ENCODE measurements around the gene IFNGR2.

- no peak for TF ChIP-seq POLR2A (IDR thresholded peaks at IDR 0.05; ENCODE audit: low read depth, low read length)
- TF ChIP-seq FOS (IDR thresholded peaks at IDR 0.05; ENCODE audit: borderline replicate concordance, insufficient read depth, low read length) = no peak
- no peak for TF ChIP-seq EZH2 (IDR thresholded peaks at IDR 0.05; ENCODE audit: borderline replicate concordance, low read depth, low read length, severe bottlenecking)
- TF ChIP-seq MAX (IDR thresholded peaks at IDR 0.05; ENCODE audit: insufficient read depth, insufficient read length) = no peak
- TF ChIP-seq MYC (IDR thresholded peaks at IDR 0.05; ENCODE audit: low read depth, low read length) = no peak
- TF ChIP-seq, protein P1, sequence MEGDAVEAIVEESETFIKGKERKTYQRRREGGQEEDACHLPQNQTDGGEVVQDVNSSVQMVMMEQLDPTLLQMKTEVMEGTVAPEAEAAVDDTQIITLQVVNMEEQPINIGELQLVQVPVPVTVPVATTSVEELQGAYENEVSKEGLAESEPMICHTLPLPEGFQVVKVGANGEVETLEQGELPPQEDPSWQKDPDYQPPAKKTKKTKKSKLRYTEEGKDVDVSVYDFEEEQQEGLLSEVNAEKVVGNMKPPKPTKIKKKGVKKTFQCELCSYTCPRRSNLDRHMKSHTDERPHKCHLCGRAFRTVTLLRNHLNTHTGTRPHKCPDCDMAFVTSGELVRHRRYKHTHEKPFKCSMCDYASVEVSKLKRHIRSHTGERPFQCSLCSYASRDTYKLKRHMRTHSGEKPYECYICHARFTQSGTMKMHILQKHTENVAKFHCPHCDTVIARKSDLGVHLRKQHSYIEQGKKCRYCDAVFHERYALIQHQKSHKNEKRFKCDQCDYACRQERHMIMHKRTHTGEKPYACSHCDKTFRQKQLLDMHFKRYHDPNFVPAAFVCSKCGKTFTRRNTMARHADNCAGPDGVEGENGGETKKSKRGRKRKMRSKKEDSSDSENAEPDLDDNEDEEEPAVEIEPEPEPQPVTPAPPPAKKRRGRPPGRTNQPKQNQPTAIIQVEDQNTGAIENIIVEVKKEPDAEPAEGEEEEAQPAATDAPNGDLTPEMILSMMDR (IDR thresholded peaks at IDR 0.05; ENCODE audit: extremely low read depth in 1 of 2, insufficient read depth in 1 of 2, low read depth in 1 of 2, low read length in 2 of 2) = no peak
- no peak for TF ChIP-seq POLR2AphosphoS5 (IDR thresholded peaks at IDR 0.05; ENCODE audit: insufficient read depth, low read depth, low read length)
Observed at GRCh38 chr21:33395891-33396331, 7.3 kb upstream of the IFNGR2 start.

Measured in endothelial cell of umbilical vein (primary cell).